GM12878 (cell line): ENCODE results near the gene ADPRHL1. TPM values are rescaled to one million over a fixed set of nuclear protein-coding genes. Genes with fewer than 3 reads are reported as not detected.

Source experiments
- ATAC-seq: fragments of 200-7000 bp; cut with Tn5 transposase; 3 replicates; pipeline ENCODE4 v1.9.1; 2020; ENCODE audit warnings: mild to moderate bottlenecking, moderate library complexity
- BruUV-seq: library from RNA; stranded (reverse); fragments of 400-500 nt; replicated peaks from 2 replicates; lab custom pipeline; 2021; lab: Mats Ljungman, UMichigan
- CTCF ChIA-PET: fragments of 300-600 bp; sonication (Branson Sonifier 250); formaldehyde crosslinking; extraction: SDS; loops from one replicate; lab custom pipeline; 2021; ENCODE audit warnings: inconsistent platforms; lab: Yijun Ruan, JAX
- POLR2A ChIA-PET: fragments of 350-600 bp; formaldehyde crosslinking; extraction: SDS; loops from one replicate; lab custom pipeline; 2021; ENCODE audit warnings: inconsistent platforms; lab: Charles Lee
- RAD21 ChIA-PET: fragments of 300-600 bp; sonication (Branson Sonifier 250); formaldehyde crosslinking; loops from one replicate; lab custom pipeline; 2023; ENCODE audit warnings: antibody characterized with exemption; ENCODE audit not compliant: unreplicated experiment; lab: Charles Lee
- SMC1A ChIA-PET: fragments of 300-600 bp; sonication (Branson Sonifier 250); formaldehyde crosslinking; loops from one replicate; lab custom pipeline; 2023; ENCODE audit not compliant: unreplicated experiment, uncharacterized antibody; lab: Charles Lee
- DNase-seq: peaks from one replicate; pipeline ENCODE4 v3.0.0-alpha.2; 2011; ENCODE audit warnings: low read depth, low spot score
- FAIRE-seq: peaks from 3 replicates; lab custom pipeline; 2011; peaks lifted over from hg19 to GRCh38; lab: Jason Lieb, UNC
- H2AFZ ChIP-seq: 2 replicates; pipeline ENCODE4 v1.6.0; 2011; ENCODE audit warnings: low read depth, low read length, control low read depth; ENCODE audit not compliant: control insufficient read depth
- H3K27ac ChIP-seq: 2 replicates; pipeline ENCODE4 v1.5.1; 2011; ENCODE audit warnings: control low read depth; ENCODE audit not compliant: control insufficient read depth, insufficient read depth
- H3K27me3 ChIP-seq, 2 experiments: replicated peaks in 1 of 2; 2 replicates each; pipeline versions ENCODE4 v1.6.0 to v1.6.1; 2011; ENCODE audit warnings: low read length in 1 of 2; ENCODE audit not compliant: control insufficient read depth in 2 of 2, insufficient read depth in 2 of 2
- H3K36me3 ChIP-seq, 2 experiments: 2 replicates each; pipeline ENCODE4 v1.5.1; 2011; ENCODE audit warnings: low read length in 1 of 2; ENCODE audit not compliant: control insufficient read depth in 2 of 2, insufficient read depth in 2 of 2
- H3K4me1 ChIP-seq: 2 replicates; pipeline ENCODE4 v1.6.1; 2011; ENCODE audit warnings: mild to moderate bottlenecking, low read length, moderate library complexity, mixed read lengths; ENCODE audit not compliant: control insufficient read depth, insufficient read depth
- H3K4me2 ChIP-seq: 2 replicates; pipeline ENCODE4 v1.6.0; 2011; ENCODE audit warnings: control low read depth; ENCODE audit not compliant: control insufficient read depth, insufficient read depth
- H3K4me3 ChIP-seq: fragments of 200-600 bp; sonication (generic); 2 replicates; pipeline ENCODE4 v1.5.1; 2016
- H3K79me2 ChIP-seq: 2 replicates; pipeline ENCODE4 v1.6.0; 2011; ENCODE audit warnings: low read length; ENCODE audit not compliant: control insufficient read depth, insufficient read depth
- H3K9ac ChIP-seq: 2 replicates; pipeline ENCODE4 v1.8.0; 2011; ENCODE audit warnings: low read length, control low read depth, mixed read lengths; ENCODE audit not compliant: control insufficient read depth, insufficient read depth
- H3K9me3 ChIP-seq: replicated peaks from 3 replicates; pipeline ENCODE4 v1.5.1; 2011; ENCODE audit warnings: mild to moderate bottlenecking, low read length; ENCODE audit not compliant: control insufficient read depth, insufficient read depth
- H4K20me1 ChIP-seq: 2 replicates; pipeline ENCODE4 v1.6.0; 2011; ENCODE audit not compliant: control insufficient read depth, insufficient read depth
- CREB1 ChIP-seq: IDR thresholded peaks from 2 replicates; pipeline ENCODE4 v1.6.1; 2012; ENCODE audit warnings: low read depth, mild to moderate bottlenecking, inconsistent platforms
- EGR1 ChIP-seq, 2 experiments: IDR thresholded peaks; 1 replicate in 1 of 2; 2 replicates in 1 of 2; pipeline ENCODE4 v1.6.1; 2011 to 2012; ENCODE audit warnings: low read depth in 2 of 2, low read length in 2 of 2, borderline replicate concordance in 1 of 2, mild to moderate bottlenecking in 1 of 2, moderate library complexity in 1 of 2
- ELK1 ChIP-seq: IDR thresholded peaks from 2 replicates; pipeline ENCODE4 v1.6.1; 2012; ENCODE audit warnings: low read depth, low read length, improper control_type of control experiment
- KDM1A ChIP-seq: fragments of 200-600 bp; sonication (generic); IDR thresholded peaks from 2 replicates; pipeline ENCODE4 v1.6.1; 2016; ENCODE audit warnings: borderline replicate concordance
- LARP7 ChIP-seq: fragments of 450-650 bp; IDR thresholded peaks from 2 replicates; pipeline ENCODE4 v1.6.1; 2017; ENCODE audit warnings: mild to moderate bottlenecking
- MEF2B ChIP-seq: fragments of 450-650 bp; IDR thresholded peaks from 2 replicates; pipeline ENCODE4 v1.6.1; 2018; ENCODE audit warnings: mild to moderate bottlenecking, moderate library complexity; ENCODE audit not compliant: partially characterized antibody, poor library complexity, severe bottlenecking
- POLR2AphosphoS5 ChIP-seq: IDR thresholded peaks from 2 replicates; pipeline ENCODE4 v1.6.1; 2011; ENCODE audit warnings: mild to moderate bottlenecking, low read length, inconsistent platforms
- SMARCA5 ChIP-seq: fragments of 450-650 bp; IDR thresholded peaks from 2 replicates; pipeline ENCODE4 v1.6.1; 2017; ENCODE audit warnings: mild to moderate bottlenecking
- STAT1 ChIP-seq: fragments of 450-650 bp; conservative IDR thresholded peaks from 2 replicates; pipeline ENCODE4 v1.6.1; 2014; ENCODE audit warnings: antibody characterized with exemption, mild to moderate bottlenecking
- USF1 ChIP-seq: IDR thresholded peaks from 2 replicates; pipeline ENCODE4 v1.6.1; 2011; ENCODE audit warnings: borderline replicate concordance, low read depth, mild to moderate bottlenecking, moderate library complexity, mixed read lengths, low read length; ENCODE audit not compliant: insufficient read depth; ENCODE audit errors: extremely low read length
- WGBS: methylation state at CpG from one replicate; pipeline ENCODE4 v1.1.6; 2016; ENCODE audit warnings: low lambda C conversion rate; ENCODE audit not compliant: insufficient replicate concordance, insufficient coverage; ENCODE audit errors: missing lambda C conversion rate; 5-methylcytosine and 5-hydroxymethylcytosine counted together
- in situ Hi-C: fragments of 300-500 bp; cut with MboI; formaldehyde crosslinking; loops from 9 replicates; pipeline ENCODE4 v1.14.3; 2018; ENCODE audit warnings: mixed read lengths
- intact Hi-C: fragments of 100-400 bp; cut with micrococcal nuclease; formaldehyde crosslinking; loops from one replicate; pipeline ENCODE4 v1.14.2; 2022; ENCODE audit not compliant: unreplicated experiment
- polyA plus RNA-seq, 11 experiments: library from polyadenylated mRNA; depleted of rRNA in 4 of 11; unstranded in 6 of 11; stranded (reverse) in 5 of 11; fragments of >200 nt; fragmentation: Nextera tagmentation in 4 of 11; fragmentation: Illumina TruSeq in 1 of 11; extraction: Ambion mirVana in 4 of 11; extraction: Trizol in 1 of 11; gene quantifications; 1 replicate in 1 of 11; 2 replicates in 10 of 11; pipeline versions ENCODE4 v1.2.1 to v1.2.3, GENCODE V29; 2011 to 2016; ENCODE audit warnings: inconsistent platforms in 2 of 11, missing spikeins in 2 of 11, low read depth in 1 of 11
- total RNA-seq, 4 experiments: library from RNA; depleted of rRNA in 3 of 4; stranded (reverse); fragments of >200 nt in 3 of 4; fragmentation: Illumina TruSeq in 1 of 4; extraction: Trizol in 1 of 4; gene quantifications; 2 replicates each; pipeline versions ENCODE4 v1.2.1 to v1.2.3, GENCODE V29; 2013 to 2021
- TF ChIP-seq, protein P1 (sequence below): fragments of 450-650 bp; IDR thresholded peaks from 2 replicates; pipeline ENCODE4 v1.6.1; 2017; ENCODE audit warnings: mild to moderate bottlenecking
- TF ChIP-seq, protein P2 (sequence below): IDR thresholded peaks from 2 replicates; pipeline ENCODE4 v1.6.1; 2012; ENCODE audit warnings: low read depth, low read length, improper control_type of control experiment
- TF ChIP-seq, protein P3 (sequence below): IDR thresholded peaks from 2 replicates; pipeline ENCODE4 v1.6.1; 2011; ENCODE audit warnings: borderline replicate concordance, low read depth, mild to moderate bottlenecking, moderate library complexity, low read length; ENCODE audit not compliant: insufficient read depth, poor library complexity, severe bottlenecking
- TF ChIP-seq, protein P4 (sequence below): IDR thresholded peaks from 2 replicates; pipeline ENCODE4 v1.6.1; 2011; ENCODE audit warnings: low read depth, low read length, improper control_type of control experiment, borderline replicate concordance

Gene ADPRHL1
- total and polyA plus RNA-seq, 10 of the 15 experiments (the other 5 are each of a cell fraction or from before 2014, with no cell fraction given): 0.05 to 1.9 (median 1.0) TPM

GRCh38 chr13:113461022-113461751 lies 7.9 kb upstream of the ADPRHL1 start (continued):
- TF ChIP-seq, protein P1, sequence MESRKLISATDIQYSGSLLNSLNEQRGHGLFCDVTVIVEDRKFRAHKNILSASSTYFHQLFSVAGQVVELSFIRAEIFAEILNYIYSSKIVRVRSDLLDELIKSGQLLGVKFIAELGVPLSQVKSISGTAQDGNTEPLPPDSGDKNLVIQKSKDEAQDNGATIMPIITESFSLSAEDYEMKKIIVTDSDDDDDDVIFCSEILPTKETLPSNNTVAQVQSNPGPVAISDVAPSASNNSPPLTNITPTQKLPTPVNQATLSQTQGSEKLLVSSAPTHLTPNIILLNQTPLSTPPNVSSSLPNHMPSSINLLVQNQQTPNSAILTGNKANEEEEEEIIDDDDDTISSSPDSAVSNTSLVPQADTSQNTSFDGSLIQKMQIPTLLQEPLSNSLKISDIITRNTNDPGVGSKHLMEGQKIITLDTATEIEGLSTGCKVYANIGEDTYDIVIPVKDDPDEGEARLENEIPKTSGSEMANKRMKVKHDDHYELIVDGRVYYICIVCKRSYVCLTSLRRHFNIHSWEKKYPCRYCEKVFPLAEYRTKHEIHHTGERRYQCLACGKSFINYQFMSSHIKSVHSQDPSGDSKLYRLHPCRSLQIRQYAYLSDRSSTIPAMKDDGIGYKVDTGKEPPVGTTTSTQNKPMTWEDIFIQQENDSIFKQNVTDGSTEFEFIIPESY: no peak
- TF ChIP-seq USF1 (no peak), EGR1 (IDR thresholded peaks at IDR 0.05; ENCODE audit: borderline replicate concordance in 1 of 2, low read depth in 2 of 2, low read length in 2 of 2) (no peak)

GRCh38 chr13:113460599-113460998 lies 7.3 kb upstream of the ADPRHL1 start:
- no peak for DNase-seq
- Histone ChIP-seq H3K79me2 (no peaks in the 10 kb centered on the region), H3K4me2 (no peak overlapping the region), H3K27me3 (no peaks in the 10 kb centered on the region), H4K20me1 (no peaks in the 10 kb centered on the region), H3K36me3 (peaks cover 11 to 15% of the 10 kb centered on the region in 2 experiments; a peak in 3 of 4 replicates), H3K9me3 (no peaks in the 10 kb centered on the region), H2AFZ (no peak overlapping the region), H3K4me1 (no peaks in the 10 kb centered on the region), H3K27ac (no peak overlapping the region), H3K9ac (no peak overlapping the region), H3K4me3 (no peak overlapping the region)
- 99% methylated on average over 14 of the region's 14 CpGs for WGBS
- SMC1A ChIA-PET: no interaction called here
- POLR2A ChIA-PET: no interaction called here
- CTCF ChIA-PET: no interaction called here
- RAD21 ChIA-PET: no interaction called here
- no peak for FAIRE-seq
- in situ Hi-C loops: no loop called here
- TF ChIP-seq, protein P2, sequence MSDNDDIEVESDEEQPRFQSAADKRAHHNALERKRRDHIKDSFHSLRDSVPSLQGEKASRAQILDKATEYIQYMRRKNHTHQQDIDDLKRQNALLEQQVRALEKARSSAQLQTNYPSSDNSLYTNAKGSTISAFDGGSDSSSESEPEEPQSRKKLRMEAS: no peak
- TF ChIP-seq SMARCA5: no peak
- TF ChIP-seq, protein P3, sequence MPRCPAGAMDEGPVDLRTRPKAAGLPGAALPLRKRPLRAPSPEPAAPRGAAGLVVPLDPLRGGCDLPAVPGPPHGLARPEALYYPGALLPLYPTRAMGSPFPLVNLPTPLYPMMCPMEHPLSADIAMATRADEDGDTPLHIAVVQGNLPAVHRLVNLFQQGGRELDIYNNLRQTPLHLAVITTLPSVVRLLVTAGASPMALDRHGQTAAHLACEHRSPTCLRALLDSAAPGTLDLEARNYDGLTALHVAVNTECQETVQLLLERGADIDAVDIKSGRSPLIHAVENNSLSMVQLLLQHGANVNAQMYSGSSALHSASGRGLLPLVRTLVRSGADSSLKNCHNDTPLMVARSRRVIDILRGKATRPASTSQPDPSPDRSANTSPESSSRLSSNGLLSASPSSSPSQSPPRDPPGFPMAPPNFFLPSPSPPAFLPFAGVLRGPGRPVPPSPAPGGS: no peak
- TF ChIP-seq LARP7: no peak
- no peak for TF ChIP-seq POLR2AphosphoS5
- no peak for TF ChIP-seq MEF2B
- no peak for TF ChIP-seq ELK1
- no peak for TF ChIP-seq CREB1
- TF ChIP-seq EGR1 (IDR thresholded peaks at IDR 0.05; ENCODE audit: borderline replicate concordance in 1 of 2, low read depth in 2 of 2, low read length in 2 of 2): no peak
- TF ChIP-seq KDM1A: no peak
- TF ChIP-seq, protein P4, sequence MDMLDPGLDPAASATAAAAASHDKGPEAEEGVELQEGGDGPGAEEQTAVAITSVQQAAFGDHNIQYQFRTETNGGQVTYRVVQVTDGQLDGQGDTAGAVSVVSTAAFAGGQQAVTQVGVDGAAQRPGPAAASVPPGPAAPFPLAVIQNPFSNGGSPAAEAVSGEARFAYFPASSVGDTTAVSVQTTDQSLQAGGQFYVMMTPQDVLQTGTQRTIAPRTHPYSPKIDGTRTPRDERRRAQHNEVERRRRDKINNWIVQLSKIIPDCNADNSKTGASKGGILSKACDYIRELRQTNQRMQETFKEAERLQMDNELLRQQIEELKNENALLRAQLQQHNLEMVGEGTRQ: no peak
- no peak for TF ChIP-seq STAT1
- no TSS peak for BruUV-seq
- ATAC-seq: no peak
- intact Hi-C loops: no loop called here
